ENCODE data around the gene LRRFIP1. TPM values are rescaled to one million over a fixed set of nuclear protein-coding genes. Genes with fewer than 3 reads are reported as not detected.

LRRFIP1 gene
- polyA plus RNA-seq, 1 donor (not counting 4 experiments of a cell fraction or from before 2014, with no cell fraction given): 115 TPM

- Histone ChIP-seq H3K4me1 (ENCODE audit: control insufficient read depth, extremely low read depth, insufficient read depth, low read length) (no peaks in the 10 kb centered on the region), H3K36me3 (ENCODE audit: control insufficient read depth in 2 of 2, extremely low read depth in 1 of 2, insufficient read depth in 2 of 2, low read length in 2 of 2) (peaks cover 31 to 32% of the 10 kb centered on the region in 2 experiments), H3K4me2 (ENCODE audit: control insufficient read depth, extremely low read depth, insufficient read depth, low read depth, low read length) (no peak overlapping the region), H3K79me2 (ENCODE audit: control insufficient read depth, insufficient read depth, low read length) (no peaks in the 10 kb centered on the region), H3K4me3 (ENCODE audit: control insufficient read depth in 2 of 3, extremely low read depth in 1 of 3, insufficient read depth in 2 of 3, low read depth in 1 of 3, low read length in 3 of 3) (no peak overlapping the region), H3K27me3 (ENCODE audit: control insufficient read depth, extremely low read depth, insufficient read depth, low read length) (no peaks in the 10 kb centered on the region), H3K9me3 (ENCODE audit: control insufficient read depth, low read depth, low read length) (no peaks in the 10 kb centered on the region), H3K27ac (ENCODE audit: control insufficient read depth, insufficient read depth, low read length) (no peak overlapping the region), H2AFZ (ENCODE audit: control insufficient read depth, low read length) (no peak overlapping the region), H3K9me1 (ENCODE audit: control insufficient read depth, extremely low read depth, insufficient read depth, low read length) (no peaks in the 10 kb centered on the region), H4K20me1 (ENCODE audit: control insufficient read depth, extremely low read depth, insufficient read depth, low read length) (no peaks in the 10 kb centered on the region), H3K9ac (ENCODE audit: control insufficient read depth, extremely low read depth, insufficient read depth, low read length) (no peak overlapping the region)
- TF ChIP-seq CTCF (optimal IDR thresholded peaks at IDR 0.05 in 1 of 3, IDR thresholded peaks at IDR 0.05 in 1 of 3, conservative IDR thresholded peaks at IDR 0.05 in 1 of 3; ENCODE audit: extremely low read depth in 1 of 3, insufficient read depth in 2 of 3, low read length in 3 of 3) (no peak), EZH2 (IDR thresholded peaks at IDR 0.05; ENCODE audit: low read length) (no peak)
- dilution Hi-C loops (cut with MboI; ENCODE audit: extremely low pct_ligation_motif_present, low sequenced_read_pairs): no loop called here
- FAIRE-seq: peak; percentile 9
- DNase-seq (ENCODE audit: low read depth, low spot score): no peak
Measured at GRCh38 chr2:237766340-237766739, 139.0 kb downstream of the LRRFIP1 start.

GRCh38 chr2:237772513-237772912 is 145.1 kb downstream of the LRRFIP1 start:
- FAIRE-seq: no peak
- no peak overlapping the region for H3K4me2 ChIP-seq (ENCODE audit: control insufficient read depth, extremely low read depth, insufficient read depth, low read depth, low read length)
- H4K20me1 ChIP-seq (ENCODE audit: control insufficient read depth, extremely low read depth, insufficient read depth, low read length): peaks cover 2% of the 10 kb centered on the region
- no peak for DNase-seq (ENCODE audit: low read depth, low spot score)
- dilution Hi-C loops (cut with MboI; ENCODE audit: extremely low pct_ligation_motif_present, low sequenced_read_pairs): no loop called here
- H3K9ac ChIP-seq (ENCODE audit: control insufficient read depth, extremely low read depth, insufficient read depth, low read length): no peak overlapping the region
- no peaks in the 10 kb centered on the region for H3K79me2 ChIP-seq (ENCODE audit: control insufficient read depth, insufficient read depth, low read length)
- no peaks in the 10 kb centered on the region for H3K4me1 ChIP-seq (ENCODE audit: control insufficient read depth, extremely low read depth, insufficient read depth, low read length)
- H3K4me3 ChIP-seq (ENCODE audit: control insufficient read depth in 2 of 3, extremely low read depth in 1 of 3, insufficient read depth in 2 of 3, low read depth in 1 of 3, low read length in 3 of 3): no peak overlapping the region
- no peaks in the 10 kb centered on the region for H3K27me3 ChIP-seq (ENCODE audit: control insufficient read depth, extremely low read depth, insufficient read depth, low read length)
- H2AFZ ChIP-seq (ENCODE audit: control insufficient read depth, low read length): no peak overlapping the region
- TF ChIP-seq EZH2 (IDR thresholded peaks at IDR 0.05; ENCODE audit: low read length): no peak
- no peak for TF ChIP-seq CTCF (optimal IDR thresholded peaks at IDR 0.05 in 1 of 3, IDR thresholded peaks at IDR 0.05 in 1 of 3, conservative IDR thresholded peaks at IDR 0.05 in 1 of 3; ENCODE audit: extremely low read depth in 1 of 3, insufficient read depth in 2 of 3, low read length in 3 of 3)
- no peak overlapping the region for H3K27ac ChIP-seq (ENCODE audit: control insufficient read depth, insufficient read depth, low read length)
- H3K9me1 ChIP-seq (ENCODE audit: control insufficient read depth, extremely low read depth, insufficient read depth, low read length): no peaks in the 10 kb centered on the region
- H3K36me3 ChIP-seq (ENCODE audit: control insufficient read depth in 2 of 2, extremely low read depth in 1 of 2, insufficient read depth in 2 of 2, low read length in 2 of 2): peaks cover 30 to 36% of the 10 kb centered on the region in 2 experiments
- no peaks in the 10 kb centered on the region for H3K9me3 ChIP-seq (ENCODE audit: control insufficient read depth, low read depth, low read length)
